ENCODE measurements around the gene ADARB2.

Gene ADARB2

DNA sequence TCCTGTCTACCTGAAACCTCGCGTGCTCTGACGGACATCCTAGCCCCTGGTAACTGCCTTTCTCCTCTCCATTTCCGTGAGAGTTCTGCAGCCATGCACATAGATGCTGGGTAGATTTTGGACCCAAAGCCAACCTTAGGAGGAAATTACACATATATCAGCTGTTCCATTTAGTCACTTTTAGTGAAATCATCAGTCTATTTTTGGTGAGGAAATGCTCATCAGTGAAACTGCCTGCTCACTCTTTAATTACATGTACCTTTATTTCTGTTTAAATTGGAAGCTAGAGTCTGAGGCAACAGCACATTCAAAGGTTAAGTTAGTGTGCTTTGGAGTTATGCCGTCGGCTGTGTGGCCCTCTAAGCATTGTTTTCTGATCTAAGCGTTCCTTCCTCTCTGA lies 449.8 kb downstream of the ADARB2 start:
- ATAC-seq (no peak), DNase-seq (no peak)

DNA sequence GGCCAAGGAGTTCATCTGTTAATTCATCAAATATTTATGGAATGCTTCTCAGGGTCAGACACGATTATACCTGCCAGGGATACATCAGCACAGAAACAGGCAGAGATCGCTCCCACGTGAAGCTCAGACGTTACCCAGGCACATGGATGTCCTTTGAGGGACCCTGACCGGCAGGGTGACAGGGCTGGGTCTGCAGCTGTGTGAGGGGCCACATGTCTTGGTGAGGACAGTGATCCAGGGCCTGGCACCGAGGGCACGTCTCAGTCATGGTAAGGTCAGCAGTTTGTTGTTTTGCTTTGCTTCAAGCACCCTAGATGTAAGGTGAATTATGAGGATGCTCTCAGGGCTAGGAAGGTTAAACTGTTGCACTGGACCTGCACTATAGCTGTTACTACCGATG lies 453.2 kb downstream of the ADARB2 start:
- no peak for ATAC-seq
- DNase-seq = no peak

DNA sequence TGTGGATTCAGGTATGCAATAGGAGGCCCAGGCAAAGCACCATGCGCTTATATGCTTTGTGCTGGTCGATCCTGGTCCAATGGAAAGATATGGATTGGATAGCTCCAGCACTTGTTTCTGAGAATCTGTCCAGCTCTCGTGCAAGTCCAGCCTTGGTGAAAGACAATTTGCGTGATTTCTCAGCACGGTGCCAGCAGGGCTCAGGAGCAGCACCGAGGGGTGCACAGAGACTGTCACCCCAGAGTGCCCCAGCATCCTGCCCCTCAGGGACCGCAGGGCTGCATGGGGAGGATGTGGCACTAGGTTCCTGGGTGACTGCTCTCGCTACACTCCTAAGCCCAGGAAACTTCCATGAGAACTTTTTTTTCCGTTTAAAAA lies 455.9 kb downstream of the ADARB2 start:
- ATAC-seq (no peak), DNase-seq (no peak)

DNA sequence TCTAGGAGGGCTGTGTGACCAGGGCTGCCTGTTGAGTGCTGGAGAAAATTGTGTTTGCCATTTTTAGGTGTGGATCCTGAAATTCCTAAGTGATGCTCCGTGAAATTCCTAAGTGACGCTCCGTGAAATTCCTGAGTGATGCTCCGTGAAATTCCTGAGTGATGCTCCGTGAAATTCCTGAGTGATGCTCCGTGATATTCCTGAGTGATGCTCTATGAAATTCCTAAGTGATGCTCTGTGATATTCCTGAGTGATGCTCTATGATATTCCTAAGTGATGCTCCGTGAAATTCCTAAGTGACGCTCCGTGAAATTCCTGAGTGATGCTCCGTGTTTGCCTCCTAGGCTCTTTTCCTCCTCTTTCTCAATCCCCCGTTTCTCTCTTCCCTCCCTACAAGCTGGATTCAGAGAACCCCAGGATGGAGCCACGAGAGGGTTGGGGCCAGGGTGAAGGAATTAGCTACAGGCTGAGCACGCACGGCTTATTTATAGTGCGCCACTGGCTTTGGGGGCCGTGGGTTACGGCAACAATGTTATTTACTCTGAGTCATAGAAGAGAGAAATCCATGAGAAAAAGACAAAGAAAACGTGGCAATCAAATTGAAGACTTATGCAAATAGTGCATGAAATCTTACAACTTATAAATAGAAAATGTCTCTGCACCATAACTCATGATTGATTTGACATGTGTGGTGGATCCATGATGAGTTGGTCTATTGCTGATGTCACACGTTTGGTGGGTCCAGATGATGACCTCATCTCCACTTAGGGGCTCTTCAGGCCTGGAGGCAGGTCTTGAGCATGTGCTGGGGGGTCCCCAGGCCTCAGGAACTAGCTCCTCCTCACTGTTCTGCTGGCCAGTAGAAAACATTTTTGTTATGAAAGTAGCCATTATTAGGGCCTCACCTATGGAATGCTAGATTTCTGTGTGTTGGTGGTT lies 456.6 kb downstream of the ADARB2 start:
- no peak for ATAC-seq
- no peak for DNase-seq

DNA sequence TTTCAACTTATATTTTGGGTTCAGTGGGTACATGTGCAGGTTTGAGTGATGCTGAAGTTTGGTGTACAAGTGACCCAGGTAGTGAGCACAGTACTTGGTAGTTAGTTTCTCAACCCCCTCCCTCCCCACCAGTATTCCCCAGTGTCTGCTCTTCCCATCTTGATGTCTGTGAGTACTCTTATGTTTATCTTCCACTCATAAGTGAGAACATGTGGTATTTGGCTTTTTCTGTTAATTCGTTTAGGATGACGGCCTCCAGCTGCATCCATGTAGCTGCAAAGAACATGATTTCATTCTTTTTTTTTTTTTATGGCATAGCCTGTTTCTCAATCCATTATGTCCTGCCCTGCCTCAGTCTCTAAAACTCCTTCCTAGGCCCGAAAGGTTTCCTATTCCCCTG lies 459.0 kb downstream of the ADARB2 start:
- no peak for DNase-seq

DNA sequence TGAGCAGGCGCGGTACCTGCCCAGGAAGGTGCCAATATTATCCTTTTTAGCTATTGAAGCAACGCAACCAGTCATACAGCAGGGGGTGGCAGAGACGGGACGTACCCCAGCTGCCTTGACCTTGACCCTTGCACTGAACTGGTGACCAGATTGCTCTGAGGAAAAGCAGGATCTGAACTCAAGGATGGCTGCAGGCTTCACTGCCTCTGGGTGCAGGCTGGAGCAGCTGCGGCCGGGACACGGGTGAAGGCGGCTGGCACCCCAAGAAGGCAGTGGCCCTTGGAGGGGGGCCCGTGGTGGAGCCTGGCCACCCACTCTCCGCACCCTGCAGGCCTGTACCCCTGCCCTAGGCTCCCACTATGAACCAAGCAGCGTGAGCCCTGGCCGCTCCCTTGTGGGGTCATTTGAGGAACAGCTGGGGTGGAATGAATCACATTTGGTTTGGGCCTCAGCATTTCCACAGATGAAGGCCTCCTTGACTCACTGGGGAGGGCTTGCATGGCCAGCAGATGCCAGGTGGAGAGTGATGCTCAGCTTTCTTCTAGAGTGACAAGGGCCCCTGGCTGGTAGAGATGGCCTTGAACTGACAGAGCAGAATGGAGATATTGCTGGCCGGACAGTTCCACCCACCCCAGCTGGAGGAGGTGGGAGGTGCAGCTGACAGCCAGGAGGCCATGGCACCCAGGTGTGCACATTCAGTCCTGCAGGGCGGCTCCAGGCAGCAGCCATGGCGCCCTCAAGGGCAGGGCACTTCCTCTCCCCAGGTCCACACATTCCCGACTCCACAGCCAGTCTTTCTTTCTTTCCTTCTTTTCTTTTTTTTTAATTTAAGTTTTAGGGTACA lies 462.4 kb downstream of the ADARB2 start:
- DNase-seq (no peak), ATAC-seq (no peak)

More for the DNA sequence above, 459.0 kb downstream of the ADARB2 start:
- no peak for ATAC-seq

DNA sequence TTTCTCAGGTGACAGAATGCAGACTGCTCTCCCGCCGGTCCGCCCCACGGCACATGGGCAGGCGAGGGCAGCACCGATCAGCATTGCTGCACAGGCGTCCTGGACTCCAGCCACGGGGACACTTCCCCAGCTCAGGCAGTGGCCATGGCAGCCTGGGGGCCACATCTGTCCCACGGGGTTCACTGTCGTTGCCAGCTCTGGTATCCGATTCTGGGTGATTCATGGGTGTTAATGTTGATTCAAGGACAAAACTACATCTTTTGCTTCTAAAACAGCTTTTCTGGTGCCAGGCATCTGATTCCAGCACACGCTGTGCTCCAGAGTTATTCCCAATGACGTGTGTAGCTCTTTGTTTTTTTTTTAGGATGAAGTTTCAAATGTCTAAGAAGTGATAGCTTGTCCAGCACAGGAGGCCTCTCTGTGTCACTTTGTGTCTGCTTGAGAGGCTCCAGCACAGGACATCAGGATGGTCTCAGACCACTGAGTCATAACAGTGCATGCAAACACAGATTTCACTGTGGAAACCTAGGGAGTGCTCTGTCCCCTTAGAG lies 463.1 kb downstream of the ADARB2 start:
- ATAC-seq = no peak
- no peak for DNase-seq

DNA sequence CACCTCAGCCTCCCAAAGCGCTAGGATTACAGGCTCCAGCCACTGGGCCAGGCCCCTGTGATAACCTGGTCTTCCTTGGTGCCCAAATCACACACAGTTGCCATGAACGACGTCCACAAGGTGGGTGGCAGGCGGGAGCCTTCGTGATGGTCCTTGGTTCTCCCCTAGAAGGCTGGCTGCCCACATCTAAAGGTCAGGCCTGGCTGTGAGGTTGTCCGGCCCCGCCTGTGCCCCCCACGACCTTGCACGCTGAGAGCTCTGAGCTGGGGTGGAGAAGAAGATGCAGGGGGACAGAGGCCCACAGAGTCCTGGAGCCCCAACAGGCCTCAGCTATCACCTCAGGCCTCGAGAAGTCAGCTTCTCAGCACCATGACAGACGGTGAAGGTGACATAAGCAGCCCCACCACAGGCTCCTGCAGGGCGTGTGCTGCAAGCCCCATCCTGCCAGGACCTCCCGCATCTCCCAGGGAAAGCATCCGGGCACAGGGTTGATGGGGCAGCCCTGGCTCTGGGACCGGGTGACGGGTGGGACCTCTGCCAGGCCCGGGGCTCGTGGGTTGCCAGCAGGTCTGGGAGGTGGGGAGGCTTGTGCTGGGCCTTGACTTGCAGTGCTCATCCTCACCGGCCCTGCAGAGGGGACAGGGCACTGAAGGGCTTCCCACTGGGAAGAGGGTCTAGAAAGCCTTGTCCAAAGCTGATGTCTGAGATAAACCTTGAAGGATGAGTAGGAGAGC lies 463.8 kb downstream of the ADARB2 start:
- ATAC-seq = no peak
- no peak for DNase-seq

DNA sequence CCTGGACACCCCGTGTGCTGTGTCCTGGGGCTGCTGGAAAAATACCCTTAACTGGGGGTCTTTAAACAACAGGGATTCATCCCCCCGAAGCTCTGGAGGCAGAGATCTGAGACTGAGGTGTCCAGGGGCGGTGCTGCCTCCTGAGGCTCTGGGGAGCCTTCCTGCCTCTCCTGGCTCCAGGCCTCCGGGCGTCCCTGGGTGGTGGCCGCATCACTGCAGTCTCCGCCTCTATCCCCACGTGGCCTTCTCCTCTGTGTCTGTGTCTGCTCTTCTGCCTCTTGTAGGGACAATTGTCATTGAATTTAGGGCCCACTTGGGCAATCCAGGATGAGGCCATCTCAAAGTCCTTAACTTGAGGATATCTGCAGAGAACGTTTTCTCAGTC lies 464.6 kb downstream of the ADARB2 start:
- DNase-seq (no peak), ATAC-seq (no peak)

DNA sequence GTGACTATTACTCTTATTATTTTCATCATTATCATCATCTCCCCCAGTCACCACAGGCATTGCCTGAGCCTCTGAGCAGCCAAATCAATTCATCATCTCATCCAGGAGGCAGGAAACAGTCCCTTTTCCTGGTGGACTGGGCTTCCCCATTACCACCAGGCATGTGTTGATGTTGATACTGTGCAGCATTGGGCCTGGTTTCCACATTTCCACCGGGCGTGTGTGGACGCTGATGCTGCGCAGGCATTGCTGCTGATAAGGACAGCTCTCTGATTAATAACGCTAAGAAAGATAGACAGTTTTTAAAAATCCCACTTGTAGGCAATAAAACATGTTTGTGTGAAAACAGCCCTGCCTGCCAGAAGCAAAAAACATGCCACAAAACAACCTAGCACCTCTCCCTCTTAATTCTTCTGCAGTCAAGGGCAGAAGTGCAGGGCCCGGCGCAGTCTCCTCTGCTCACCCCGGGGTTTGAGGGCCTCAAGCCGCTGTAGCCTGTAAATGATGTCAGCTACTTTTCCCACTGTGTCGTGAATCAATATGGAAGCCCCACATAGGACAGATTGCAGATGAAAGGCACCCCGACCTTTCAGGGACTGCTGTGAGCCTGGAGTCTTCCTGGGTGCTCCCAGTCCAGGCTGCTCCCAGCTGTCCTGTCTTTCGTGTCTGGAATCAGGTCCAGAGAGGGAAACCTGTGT lies 465.1 kb downstream of the ADARB2 start:
- ATAC-seq (no peak), DNase-seq (no peak)

DNA sequence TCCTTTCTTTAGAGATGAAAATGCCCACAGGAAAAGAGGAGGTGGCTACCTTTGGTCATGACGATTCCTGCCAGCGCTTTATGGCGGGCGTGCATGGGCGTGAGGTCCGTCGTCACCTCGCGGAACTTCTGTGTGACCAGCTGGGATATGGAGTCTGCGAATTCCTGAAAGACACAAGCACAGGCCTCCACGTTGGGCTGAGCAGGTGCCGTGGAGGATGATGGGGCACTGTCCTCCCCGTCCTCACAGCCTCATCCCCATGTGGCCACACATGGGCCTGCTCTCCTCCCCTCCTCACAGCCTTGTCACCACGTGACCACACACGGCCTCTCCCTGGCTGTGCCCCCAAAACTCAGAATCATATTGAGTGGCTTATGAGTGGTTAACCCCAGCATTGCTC lies 466.4 kb downstream of the ADARB2 start:
- ATAC-seq (no peak), DNase-seq (no peak)

DNA sequence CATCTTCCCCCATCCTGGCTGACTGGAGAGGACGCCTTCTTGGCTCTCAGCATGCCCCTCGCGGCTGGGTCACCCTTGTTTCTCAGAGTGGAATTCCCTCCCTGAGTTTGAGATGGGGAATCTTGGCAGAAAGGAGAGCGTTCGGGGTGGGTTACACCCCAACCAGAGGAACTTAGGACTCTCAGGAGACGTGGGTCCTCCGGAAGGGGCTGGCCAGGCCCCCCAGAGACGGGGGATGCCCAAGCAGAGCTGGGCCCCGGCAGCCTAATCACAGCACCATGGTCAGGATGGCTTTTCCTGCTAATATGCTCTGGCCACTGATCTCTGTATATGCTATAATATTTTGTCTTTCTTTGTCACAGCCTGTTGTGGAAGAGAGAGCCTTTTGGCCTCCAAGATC lies 466.8 kb downstream of the ADARB2 start:
- ATAC-seq = no peak
- no peak for DNase-seq

DNA sequence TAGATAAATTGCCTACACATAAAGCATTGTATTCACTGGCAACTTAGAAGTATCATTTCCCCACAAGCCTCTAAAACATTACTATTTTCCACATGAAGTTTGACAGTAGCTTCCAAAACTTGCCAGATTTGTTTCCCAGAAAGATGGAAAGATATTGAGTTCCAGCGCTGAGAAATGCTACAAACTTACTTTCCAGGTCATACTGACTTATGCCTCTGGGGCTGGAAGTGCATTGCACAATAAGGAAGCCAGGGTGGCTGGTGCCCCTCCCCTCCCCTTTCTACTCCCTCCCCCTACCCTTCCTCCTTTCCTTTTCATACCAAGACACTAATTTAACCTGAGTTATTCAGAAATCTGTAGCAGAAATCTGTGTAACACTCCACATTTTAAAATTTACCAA lies 468.5 kb downstream of the ADARB2 start:
- DNase-seq (no peak), ATAC-seq (no peak)

DNA sequence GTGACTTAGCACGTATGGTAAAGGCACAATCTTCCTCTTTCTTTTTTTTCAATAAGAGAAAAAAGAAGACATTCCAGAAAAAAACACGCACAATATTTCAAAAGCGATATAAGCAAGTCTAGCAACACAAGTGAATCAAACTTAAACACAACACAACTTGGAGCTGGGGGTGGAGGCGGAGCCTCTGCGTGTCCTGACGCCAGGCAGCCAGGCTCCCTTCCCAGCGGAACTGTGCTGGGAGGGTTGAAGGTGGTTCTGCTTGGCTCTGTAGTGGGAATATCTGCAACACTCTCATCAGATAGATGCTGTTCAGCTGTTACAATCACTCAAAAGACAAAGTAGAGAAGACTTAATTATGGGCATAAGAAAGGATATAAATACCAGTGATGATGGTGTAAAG lies 469.8 kb downstream of the ADARB2 start:
- ATAC-seq (no peak), DNase-seq (no peak)

DNA sequence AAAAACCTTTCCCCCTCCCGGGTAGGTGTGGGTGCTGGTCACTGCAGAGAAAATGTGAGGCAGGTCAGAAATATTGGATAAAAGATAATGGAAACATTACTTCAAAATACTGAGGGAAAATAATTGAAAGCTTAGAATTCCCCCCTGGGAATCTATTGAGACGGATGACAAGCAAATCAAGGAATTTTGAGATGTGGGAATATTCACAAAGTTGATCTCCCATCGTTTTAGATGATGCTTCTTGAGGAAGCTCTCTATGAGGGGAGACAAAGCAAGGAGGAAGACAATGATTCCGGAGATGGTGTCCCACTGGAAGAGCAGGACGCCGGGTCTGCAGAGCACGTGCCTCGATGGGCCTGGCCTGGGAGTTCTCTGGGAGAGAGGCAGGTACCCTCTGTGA lies 470.2 kb downstream of the ADARB2 start:
- DNase-seq (no peak), ATAC-seq (no peak)

DNA sequence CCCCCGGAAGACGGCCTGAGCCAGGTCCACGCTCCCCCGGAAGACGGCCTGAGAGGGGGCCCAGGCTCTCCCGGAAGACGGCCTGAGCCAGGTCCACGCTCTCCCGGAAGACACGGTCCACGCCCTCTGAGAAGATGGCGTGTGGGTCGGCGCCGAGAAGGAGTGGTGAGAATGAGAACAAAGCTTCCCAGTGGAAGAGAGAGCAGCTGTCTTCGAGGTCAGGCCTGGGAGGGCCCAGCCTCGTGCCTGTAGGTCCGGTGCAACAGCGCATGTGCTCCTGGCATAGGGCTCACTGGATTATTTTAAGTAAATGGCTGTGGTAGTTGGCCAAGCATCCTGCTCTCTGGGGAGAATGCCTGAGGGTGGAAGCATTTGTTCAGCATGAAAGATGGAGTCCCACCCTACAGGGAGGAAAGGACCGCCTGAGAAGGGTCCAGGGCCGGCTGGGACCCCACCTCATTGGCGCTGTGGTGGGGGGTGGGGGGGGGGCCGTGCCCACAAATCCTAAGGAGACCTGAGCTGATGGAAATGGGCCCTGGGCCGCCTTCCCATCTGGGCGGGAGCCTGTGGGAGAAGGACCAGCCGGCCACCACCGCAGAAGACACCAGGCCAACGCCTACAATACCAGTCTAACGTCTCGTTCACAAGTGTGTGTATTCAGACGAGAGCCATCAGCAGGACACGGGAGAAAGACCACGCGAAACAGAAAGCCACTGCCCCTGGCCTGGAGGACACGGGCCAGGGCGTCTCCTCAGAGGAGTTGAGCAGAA lies 471.1 kb downstream of the ADARB2 start:
- ATAC-seq = no peak

DNA sequence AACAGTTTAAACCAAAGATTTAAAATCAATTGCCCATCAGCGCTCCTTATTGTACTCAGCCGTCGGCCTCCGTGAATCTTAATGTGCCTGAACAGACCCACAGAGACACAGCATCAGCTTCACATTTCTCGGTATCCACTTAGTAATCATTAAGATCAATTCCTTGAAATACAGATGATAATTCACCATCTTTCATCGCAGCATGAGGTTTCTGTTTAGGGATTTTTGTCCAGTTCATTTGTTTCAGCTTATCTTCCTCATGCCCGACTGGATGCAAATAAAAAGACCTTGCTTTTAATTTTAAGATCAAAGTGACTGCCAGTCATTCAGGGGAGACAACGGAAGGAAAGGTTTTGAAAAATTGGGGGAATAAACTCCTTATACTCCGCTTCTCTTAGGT lies 473.3 kb downstream of the ADARB2 start:
- ATAC-seq = no peak
- no peak for DNase-seq

More for the DNA sequence above, 471.1 kb downstream of the ADARB2 start:
- no peak for DNase-seq

DNA sequence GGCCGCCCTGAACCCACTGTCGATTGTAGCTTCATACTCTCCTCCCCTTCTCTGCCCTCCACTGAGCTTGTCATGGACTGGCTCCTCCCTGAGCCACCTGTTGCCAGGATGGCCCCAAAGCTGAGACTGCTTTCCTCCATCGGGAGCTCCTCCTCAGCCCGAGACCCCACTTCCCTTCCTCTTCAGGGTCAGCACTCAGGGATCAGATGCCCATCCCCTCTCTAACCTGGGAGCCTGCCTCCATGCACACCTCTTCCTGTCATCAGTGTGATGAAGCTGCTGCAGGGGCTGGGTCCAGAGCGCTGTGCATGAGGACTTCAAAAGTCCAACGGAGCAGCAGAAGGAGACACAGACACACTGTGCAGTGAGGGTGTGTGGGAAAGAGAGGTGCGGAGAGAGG lies 480.1 kb downstream of the ADARB2 start:
- DNase-seq (no peak), ATAC-seq (no peak)

DNA sequence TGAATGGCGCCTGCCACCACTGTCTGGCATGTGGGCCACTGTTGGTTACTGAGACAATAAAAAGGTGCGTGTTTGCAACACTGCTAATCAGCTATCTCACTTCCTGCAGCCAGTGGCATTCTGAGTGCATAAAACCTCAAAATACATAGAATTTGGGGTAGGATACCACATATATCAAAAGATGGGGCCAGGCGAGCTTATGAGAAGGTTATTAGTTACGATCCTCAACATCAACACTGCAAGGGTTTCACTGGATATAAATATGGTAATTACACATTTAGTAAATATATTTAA lies 480.9 kb downstream of the ADARB2 start:
- no peak for ATAC-seq
- DNase-seq = no peak

DNA sequence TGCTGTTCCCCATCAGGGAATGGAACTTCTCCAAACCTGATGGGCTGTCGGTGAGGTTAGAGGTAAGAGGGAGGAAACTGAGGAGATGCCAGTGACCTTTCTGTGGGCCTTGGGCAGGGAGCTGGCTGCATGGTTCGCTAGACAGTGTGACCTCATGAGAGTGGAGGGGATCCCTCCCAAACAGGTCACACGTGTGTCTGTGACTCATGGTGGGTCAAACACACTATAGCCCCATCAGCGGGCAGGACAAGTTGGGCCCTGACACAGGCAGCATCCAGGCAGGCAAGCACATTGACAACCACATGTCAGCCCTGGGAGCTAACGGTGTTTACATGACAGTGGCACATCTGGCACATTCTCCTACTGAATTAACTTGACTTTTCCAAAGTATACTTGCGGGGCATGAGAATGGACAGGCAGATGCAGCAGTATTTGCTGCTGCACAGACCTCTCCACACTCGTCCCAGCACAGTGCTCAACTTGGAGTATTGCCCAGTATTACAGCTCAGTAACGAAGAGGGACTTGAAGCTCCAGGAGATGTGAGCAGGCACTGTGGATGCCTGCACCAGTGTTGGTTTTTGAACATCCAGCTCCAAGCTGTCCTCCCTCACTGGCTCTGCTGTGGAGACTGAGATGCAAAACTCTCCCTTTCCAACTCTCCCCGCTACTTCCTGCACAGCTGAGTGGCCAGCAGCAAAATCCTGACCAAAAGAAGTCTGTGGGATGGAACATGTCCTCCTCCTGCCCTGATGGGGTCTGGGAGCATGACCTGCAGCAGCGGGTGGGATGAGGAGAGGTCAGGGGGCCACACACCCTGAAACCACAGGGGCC lies 481.5 kb downstream of the ADARB2 start:
- no peak for ATAC-seq
- DNase-seq = no peak
